Kidney (tissue), 14 donors: ENCODE data around the gene SHLD1. TPM values are rescaled to one million over a fixed set of nuclear protein-coding genes. Genes with fewer than 3 reads are reported as not detected.

Experiments
- DNase-seq, 5 donors: peaks; one replicate each; pipeline ENCODE4 v3.0.0-alpha.2; 2013 to 2020
- FAIRE-seq: peaks from 2 replicates; lab custom pipeline; 2012; peaks lifted over from hg19 to GRCh38; lab: Jason Lieb, UNC
- H3K27ac ChIP-seq, 2 donors: one replicate each; pipeline ENCODE4 v1.7.0; 2013; ENCODE audit warnings: low read depth in 2 of 2, low read length in 2 of 2, inconsistent platforms in 1 of 2
- H3K27me3 ChIP-seq: one replicate; pipeline ENCODE4 v1.7.1; 2013; ENCODE audit warnings: low read length, inconsistent platforms; ENCODE audit not compliant: control insufficient read depth, insufficient read depth
- H3K36me3 ChIP-seq, 3 donors: one replicate each; pipeline versions ENCODE4 v1.7.0 to v1.7.1; 2013; ENCODE audit warnings: low read length in 3 of 3, control low read depth in 1 of 3, inconsistent platforms in 1 of 3; ENCODE audit not compliant: insufficient read depth in 3 of 3, control insufficient read depth in 2 of 3
- H3K4me1 ChIP-seq, 3 donors: one replicate each; pipeline versions ENCODE4 v1.7.0 to v1.7.1; 2013; ENCODE audit warnings: low read length in 3 of 3, inconsistent platforms in 1 of 3, low read depth in 1 of 3; ENCODE audit not compliant: control insufficient read depth in 2 of 3, insufficient read depth in 2 of 3
- H3K4me3 ChIP-seq, 3 donors: one replicate each; pipeline versions ENCODE4 v1.7.0 to v1.8.1; 2013; ENCODE audit warnings: low read length in 3 of 3, control low read depth in 1 of 3, inconsistent platforms in 1 of 3
- H3K9ac ChIP-seq, 3 donors: one replicate each; pipeline versions ENCODE4 v1.7.0 to v1.7.1; 2013; ENCODE audit warnings: low read length in 3 of 3, control low read depth in 1 of 3, inconsistent platforms in 1 of 3
- H3K9me3 ChIP-seq, 3 donors: one replicate each; pipeline versions ENCODE4 v1.7.0 to v1.7.1; 2013; ENCODE audit warnings: low read length in 3 of 3, control low read depth in 1 of 3, inconsistent platforms in 1 of 3; ENCODE audit not compliant: control insufficient read depth in 2 of 3, insufficient read depth in 1 of 3
- CTCF ChIP-seq: IDR thresholded peaks from 3 replicates; pipeline ENCODE4 v1.5.1; 2012; ENCODE audit warnings: mild to moderate bottlenecking, moderate library complexity, borderline replicate concordance; ENCODE audit not compliant: insufficient read depth; ENCODE audit errors: extremely low read depth
- intact Hi-C: fragments of 100-400 bp; cut with DNase I; formaldehyde crosslinking; loops from one replicate; pipeline ENCODE4 v1.11.1; 2022
- polyA plus RNA-seq: library from polyadenylated mRNA; stranded (reverse); fragments of 350-450 nt; fragmentation: Illumina TruSeq; extraction: RNeasy Lipid Tissue Mini Kit (QIAGEN cat#74804); gene quantifications from one replicate; pipeline ENCODE4 v1.2.3, GENCODE V29; 2014; ENCODE audit warnings: low read depth, low replicate concordance; ENCODE audit not compliant: insufficient read depth
- total RNA-seq: library from RNA; stranded (reverse); fragmentation: NEBNext Ultra II Directional; extraction: Animal tissue kit (Norgen Biotek cat#: 25700); gene quantifications from one replicate; pipeline ENCODE4 v1.2.1, GENCODE V29; 2021
- donor health status: control.
- donor health status: control.
- donor health status: control.
- donor health status: control.
- donor health status: control.
- donor health status: DM: yes; HTN: yes; CAD: no.
- donor health status: Normal renal cell carcinoma (clear cell type).

SHLD1 gene
- total and polyA plus RNA-seq, 2 donors from 2014 or later, result 6.1 to 7.2 TPM

- no peaks in the 10 kb centered on the region for H3K27me3 ChIP-seq
- no peaks in the 10 kb centered on the region for H3K9me3 ChIP-seq
- peak in 1 of 5 donors; percentile 55 for DNase-seq
- no peaks in the 10 kb centered on the region for H3K4me1 ChIP-seq
- no peak overlapping the region for H3K4me3 ChIP-seq
- no peaks in the 10 kb centered on the region for H3K36me3 ChIP-seq
- no peak for FAIRE-seq
- intact Hi-C loops, result no loop called here
- H3K9ac ChIP-seq, result no peak overlapping the region
- TF ChIP-seq CTCF, result no peak
- H3K27ac ChIP-seq, result no peak overlapping the region
These were observed 113.0 kb downstream of the SHLD1 start for GRCh38 chr20:5863040-5863833.

- intact Hi-C loops, result no loop called here
- Histone ChIP-seq H3K9me3 (no peaks in the 10 kb centered on the region), H3K27ac (no peak overlapping the region), H3K4me3 (no peak overlapping the region), H3K36me3 (no peaks in the 10 kb centered on the region), H3K9ac (no peak overlapping the region), H3K27me3 (no peaks in the 10 kb centered on the region), H3K4me1 (no peaks in the 10 kb centered on the region)
- FAIRE-seq (no peak), DNase-seq (no peak)
- no peak for TF ChIP-seq CTCF
These were observed 114.2 kb downstream of the SHLD1 start for GRCh38 chr20:5864428-5864827.

GRCh38 chr20:5864873-5865587 is 114.8 kb downstream of the SHLD1 start:
- no peak overlapping the region for H3K9ac ChIP-seq
- TF ChIP-seq CTCF, result no peak
- H3K4me3 ChIP-seq, result no peak overlapping the region
- intact Hi-C loops, result no loop called here
- no peak overlapping the region for H3K27ac ChIP-seq
- FAIRE-seq, result no peak
- no peak for DNase-seq
- no peaks in the 10 kb centered on the region for H3K27me3 ChIP-seq
- H3K9me3 ChIP-seq, result no peaks in the 10 kb centered on the region
- no peaks in the 10 kb centered on the region for H3K4me1 ChIP-seq
- H3K36me3 ChIP-seq, result no peaks in the 10 kb centered on the region
